ENCODE data around the gene GRHL1.

DNA sequence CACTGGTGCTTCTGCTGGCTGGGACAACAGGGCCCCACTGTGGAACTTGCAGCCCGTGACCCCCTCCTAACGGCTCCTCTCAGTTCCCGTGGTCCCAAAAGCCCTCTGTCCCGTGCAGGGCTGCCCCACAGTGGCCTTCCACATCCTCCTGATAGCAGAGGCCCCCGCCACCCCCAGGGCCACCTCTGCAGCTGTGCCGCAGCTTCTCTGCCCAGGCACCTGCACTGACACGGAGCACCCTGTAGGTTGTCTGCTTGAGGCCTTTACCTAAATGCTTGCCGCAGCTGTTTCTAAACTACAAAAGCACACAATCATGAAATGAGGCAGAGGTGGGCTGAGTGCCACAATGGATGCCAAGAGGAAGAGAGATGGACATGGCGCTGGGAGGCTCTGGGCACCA, 13.5 kb upstream of the GRHL1 start:
- TF ChIP-seq, protein P1, sequence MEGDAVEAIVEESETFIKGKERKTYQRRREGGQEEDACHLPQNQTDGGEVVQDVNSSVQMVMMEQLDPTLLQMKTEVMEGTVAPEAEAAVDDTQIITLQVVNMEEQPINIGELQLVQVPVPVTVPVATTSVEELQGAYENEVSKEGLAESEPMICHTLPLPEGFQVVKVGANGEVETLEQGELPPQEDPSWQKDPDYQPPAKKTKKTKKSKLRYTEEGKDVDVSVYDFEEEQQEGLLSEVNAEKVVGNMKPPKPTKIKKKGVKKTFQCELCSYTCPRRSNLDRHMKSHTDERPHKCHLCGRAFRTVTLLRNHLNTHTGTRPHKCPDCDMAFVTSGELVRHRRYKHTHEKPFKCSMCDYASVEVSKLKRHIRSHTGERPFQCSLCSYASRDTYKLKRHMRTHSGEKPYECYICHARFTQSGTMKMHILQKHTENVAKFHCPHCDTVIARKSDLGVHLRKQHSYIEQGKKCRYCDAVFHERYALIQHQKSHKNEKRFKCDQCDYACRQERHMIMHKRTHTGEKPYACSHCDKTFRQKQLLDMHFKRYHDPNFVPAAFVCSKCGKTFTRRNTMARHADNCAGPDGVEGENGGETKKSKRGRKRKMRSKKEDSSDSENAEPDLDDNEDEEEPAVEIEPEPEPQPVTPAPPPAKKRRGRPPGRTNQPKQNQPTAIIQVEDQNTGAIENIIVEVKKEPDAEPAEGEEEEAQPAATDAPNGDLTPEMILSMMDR (IDR thresholded peaks at IDR 0.05) = no peak
- TF ChIP-seq POLR2A (IDR thresholded peaks at IDR 0.05) = no peak
